ENCODE results near the gene SARDH.

The SARDH gene

GRCh38 chr9:133661846-133662540 is 76.2 kb downstream of the SARDH start:
- no peak for DNase-seq

- DNase-seq: no peak
Measured at GRCh38 chr9:133659516-133659915, 78.6 kb downstream of the SARDH start.

GRCh38 chr9:133658442-133659431 is 79.4 kb downstream of the SARDH start:
- no peak for DNase-seq

- DNase-seq: no peak
Measured at GRCh38 chr9:133657120-133657661, 81.0 kb downstream of the SARDH start.

- no peak for DNase-seq
Measured at GRCh38 chr9:133656211-133657119, 81.7 kb downstream of the SARDH start.

GRCh38 chr9:133655701-133656100 is 82.5 kb downstream of the SARDH start:
- no peak for DNase-seq

- no peak for DNase-seq
Measured at GRCh38 chr9:133654736-133655657, 83.2 kb downstream of the SARDH start.

- DNase-seq: no peak
Measured at GRCh38 chr9:133653638-133654037, 84.5 kb downstream of the SARDH start.

- no peak for DNase-seq
Measured at GRCh38 chr9:133650026-133650425, 88.1 kb downstream of the SARDH start.

GRCh38 chr9:133649194-133649593 is 89.0 kb downstream of the SARDH start:
- DNase-seq: no peak

- DNase-seq: no peak
Measured at GRCh38 chr9:133647765-133648469, 90.2 kb downstream of the SARDH start.

GRCh38 chr9:133647148-133647547 is 91.0 kb downstream of the SARDH start:
- no peak for DNase-seq

GRCh38 chr9:133645021-133645765 is 93.0 kb downstream of the SARDH start:
- DNase-seq: no peak

GRCh38 chr9:133643978-133644760 is 94.0 kb downstream of the SARDH start:
- no peak for DNase-seq

GRCh38 chr9:133643362-133643755 is 94.8 kb downstream of the SARDH start:
- no peak for DNase-seq

GRCh38 chr9:133642708-133643361 is 95.3 kb downstream of the SARDH start:
- no peak for DNase-seq

- no peak for DNase-seq
Measured at GRCh38 chr9:133641861-133642595, 96.1 kb downstream of the SARDH start.

- no peak for DNase-seq
Measured at GRCh38 chr9:133641396-133641655, 96.8 kb downstream of the SARDH start.
